SU-DHL-6 (cell line): ENCODE results near the gene NUP37.

Experiments used
- EZH2phosphoT487 ChIP-seq: fragments of 200-600 bp; sonication (generic), shearing (Covaris generic); conservative IDR thresholded peaks from 2 replicates; pipeline ENCODE4 v1.6.1; 2018; ENCODE audit warnings: mild to moderate bottlenecking, antibody characterized with exemption, low read length, moderate library complexity, mixed read lengths
- TF ChIP-seq, protein P1 (sequence below): fragments of 200-600 bp; sonication (generic); IDR thresholded peaks from one replicate; pipeline ENCODE4 v1.5.1; 2017; ENCODE audit warnings: antibody characterized with exemption, mild to moderate bottlenecking, low read length, moderate library complexity; ENCODE audit not compliant: insufficient read depth, poor library complexity, severe bottlenecking

DNA sequence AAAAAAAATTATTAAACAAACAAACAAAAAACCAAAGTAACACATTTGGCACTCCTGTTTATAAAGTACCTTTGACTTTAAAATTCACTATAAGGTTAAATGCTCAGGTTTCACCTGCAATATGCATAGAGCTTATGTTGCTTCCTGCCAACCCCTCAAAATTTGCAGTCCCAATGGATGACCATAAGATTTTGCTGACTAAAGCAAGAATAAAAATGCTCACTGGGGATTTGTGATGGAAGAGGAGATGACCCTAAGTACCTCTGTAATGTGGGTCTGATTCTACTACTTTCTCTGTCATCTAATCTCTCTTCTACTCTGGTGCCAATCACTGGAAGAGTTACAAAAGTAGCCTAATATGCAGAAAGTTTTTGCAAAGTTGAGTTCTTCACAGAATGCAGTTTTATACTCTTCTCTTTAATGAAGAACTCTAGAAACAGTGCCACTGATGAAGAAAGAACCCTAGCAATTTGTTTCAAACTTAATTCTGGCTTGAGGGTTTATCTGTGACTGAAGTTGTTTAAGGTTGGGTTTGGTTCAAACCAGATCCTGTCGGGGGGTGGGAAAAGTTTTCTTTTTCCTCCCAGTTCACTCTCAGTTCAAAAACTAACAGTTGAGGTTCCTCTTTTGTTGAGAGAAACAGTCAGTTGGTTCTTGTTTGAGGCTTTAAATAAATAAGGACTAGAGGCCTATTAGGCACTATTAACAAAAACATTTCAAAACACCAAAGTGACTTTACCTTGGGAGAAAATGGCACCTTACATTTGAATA lies 69.1 kb downstream of the NUP37 start:
- TF ChIP-seq, protein P1, sequence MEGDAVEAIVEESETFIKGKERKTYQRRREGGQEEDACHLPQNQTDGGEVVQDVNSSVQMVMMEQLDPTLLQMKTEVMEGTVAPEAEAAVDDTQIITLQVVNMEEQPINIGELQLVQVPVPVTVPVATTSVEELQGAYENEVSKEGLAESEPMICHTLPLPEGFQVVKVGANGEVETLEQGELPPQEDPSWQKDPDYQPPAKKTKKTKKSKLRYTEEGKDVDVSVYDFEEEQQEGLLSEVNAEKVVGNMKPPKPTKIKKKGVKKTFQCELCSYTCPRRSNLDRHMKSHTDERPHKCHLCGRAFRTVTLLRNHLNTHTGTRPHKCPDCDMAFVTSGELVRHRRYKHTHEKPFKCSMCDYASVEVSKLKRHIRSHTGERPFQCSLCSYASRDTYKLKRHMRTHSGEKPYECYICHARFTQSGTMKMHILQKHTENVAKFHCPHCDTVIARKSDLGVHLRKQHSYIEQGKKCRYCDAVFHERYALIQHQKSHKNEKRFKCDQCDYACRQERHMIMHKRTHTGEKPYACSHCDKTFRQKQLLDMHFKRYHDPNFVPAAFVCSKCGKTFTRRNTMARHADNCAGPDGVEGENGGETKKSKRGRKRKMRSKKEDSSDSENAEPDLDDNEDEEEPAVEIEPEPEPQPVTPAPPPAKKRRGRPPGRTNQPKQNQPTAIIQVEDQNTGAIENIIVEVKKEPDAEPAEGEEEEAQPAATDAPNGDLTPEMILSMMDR: no peak
- no peak for TF ChIP-seq EZH2phosphoT487
